OCI-LY7 (cell line): Measurements from ENCODE around the gene TLR9. TPM values are rescaled to one million over a fixed set of nuclear protein-coding genes. Genes with fewer than 3 reads are reported as not detected.

Source experiments
- BruUV-seq: library from RNA; stranded (reverse); fragments of 400-500 nt; replicated peaks from 2 replicates; lab custom pipeline; 2021; lab: Mats Ljungman, UMichigan
- CTCF ChIA-PET: fragments of 300-600 bp; sonication (Branson Sonifier 250); formaldehyde crosslinking; loops from one replicate; lab custom pipeline; 2022; ENCODE audit warnings: antibody characterized with exemption; ENCODE audit not compliant: unreplicated experiment; lab: Charles Lee
- POLR2A ChIA-PET: fragments of 300-600 bp; sonication (Branson Sonifier 250); formaldehyde crosslinking; loops from one replicate; lab custom pipeline; 2022; ENCODE audit warnings: antibody characterized with exemption; lab: Charles Lee
- DNase-seq: peaks from one replicate; pipeline ENCODE4 v3.0.0-alpha.2; 2015; ENCODE audit warnings: low spot score
- H2AFZ ChIP-seq: fragments of 200-600 bp; sonication (generic), shearing (Covaris generic); 2 replicates; pipeline ENCODE4 v1.6.1; 2014; ENCODE audit warnings: mild to moderate bottlenecking, antibody characterized with exemption, low read length, moderate library complexity
- H3K27ac ChIP-seq: fragments of 200-600 bp; sonication (generic); 2 replicates; pipeline ENCODE4 v1.5.1; 2014; ENCODE audit warnings: mixed run types, low read depth, mild to moderate bottlenecking, moderate library complexity, low read length, inconsistent platforms; ENCODE audit not compliant: poor library complexity, severe bottlenecking
- H3K36me3 ChIP-seq: fragments of 200-600 bp; sonication (generic); 2 replicates; pipeline ENCODE4 v1.6.1; 2014; ENCODE audit warnings: mild to moderate bottlenecking, antibody characterized with exemption, low read length, moderate library complexity, mixed read lengths; ENCODE audit not compliant: insufficient read depth
- H3K4me1 ChIP-seq: fragments of 200-600 bp; sonication (generic); 2 replicates; pipeline ENCODE4 v1.5.1; 2014; ENCODE audit warnings: mild to moderate bottlenecking, low read length; ENCODE audit not compliant: insufficient read depth, poor library complexity, severe bottlenecking
- H3K4me2 ChIP-seq: fragments of 200-600 bp; sonication (generic); 2 replicates; pipeline ENCODE4 v1.6.1; 2014; ENCODE audit warnings: mild to moderate bottlenecking, low read length
- H3K4me3 ChIP-seq: fragments of 200-600 bp; sonication (generic); 2 replicates; pipeline ENCODE4 v1.5.1; 2014; ENCODE audit warnings: mild to moderate bottlenecking, low read depth, low read length; ENCODE audit not compliant: poor library complexity, severe bottlenecking
- H3K79me2 ChIP-seq: fragments of 200-600 bp; sonication (generic); 2 replicates; pipeline ENCODE4 v1.6.1; 2016; ENCODE audit warnings: low read depth, mild to moderate bottlenecking, low read length, moderate library complexity, mixed read lengths; ENCODE audit not compliant: insufficient read depth
- H3K9me2 ChIP-seq: fragments of 200-600 bp; sonication (generic); 2 replicates; pipeline ENCODE4 v1.6.1; 2016; ENCODE audit warnings: mild to moderate bottlenecking, low read length, mixed read lengths; ENCODE audit not compliant: insufficient read depth
- H3K9me3 ChIP-seq: fragments of 200-600 bp; sonication (generic); 2 replicates; pipeline ENCODE4 v1.6.1; 2014; ENCODE audit warnings: mild to moderate bottlenecking, mixed run types, low read length, mixed read lengths
- H4K20me1 ChIP-seq: fragments of 200-600 bp; sonication (generic); 2 replicates; pipeline ENCODE4 v1.6.1; 2014; ENCODE audit warnings: mild to moderate bottlenecking, antibody characterized with exemption, low read length, moderate library complexity, mixed read lengths; ENCODE audit not compliant: insufficient read depth
- EZH2phosphoT487 ChIP-seq: fragments of 200-600 bp; sonication (generic); IDR thresholded peaks from 2 replicates; pipeline ENCODE4 v1.6.1; 2018; ENCODE audit warnings: low read depth, borderline replicate concordance, mild to moderate bottlenecking, mixed run types, antibody characterized with exemption, low read length, moderate library complexity, mixed read lengths
- intact Hi-C: fragments of 100-400 bp; cut with micrococcal nuclease; formaldehyde crosslinking; loops from one replicate; pipeline ENCODE4 v1.10.0; 2022; ENCODE audit not compliant: unreplicated experiment
- total RNA-seq, 2 experiments: library from RNA; depleted of rRNA in 1 of 2; stranded (reverse); fragments of >200 nt in 1 of 2; shearing (Covaris generic) in 1 of 2; gene quantifications; 2 replicates each; pipeline ENCODE4 v1.2.3, GENCODE V29; 2014 to 2022
- TF ChIP-seq, protein P1 (sequence below): fragments of 200-600 bp; sonication (generic); conservative IDR thresholded peaks from 2 replicates; pipeline ENCODE4 v1.5.1; 2014; ENCODE audit warnings: mild to moderate bottlenecking, antibody characterized with exemption, low read length, moderate library complexity, mixed read lengths

TLR9 gene
- total RNA-seq, 2 experiments from 2014 or later: 1.7 to 9.0 TPM

GRCh38 chr3:52262447-52262846 lies 37.0 kb upstream of the TLR9 start:
- Histone ChIP-seq H3K27ac (no peak overlapping the region), H2AFZ (no peak overlapping the region), H3K4me1 (no peaks in the 10 kb centered on the region), H4K20me1 (0 out of 2 replicates have a peak, but pooled peaks cover under 1% of the 10 kb centered on the region), H3K4me3 (no peak overlapping the region), H3K36me3 (peaks cover 100% of the 10 kb centered on the region), H3K9me3 (no peaks in the 10 kb centered on the region), H3K4me2 (no peak overlapping the region), H3K9me2 (no peaks in the 10 kb centered on the region), H3K79me2 (peaks cover 34% of the 10 kb centered on the region; the same call in 1 of the 2 replicates)
- intact Hi-C loops: no loop called here
- BruUV-seq: no TSS peak
- ChIA-PET CTCF (no interaction called here), POLR2A (interaction anchor here (0.6 kb wide), 1 partner anchor 44 kb away, joined by 4 read pairs; no protein-coding TSS in a partner anchor)
- TF ChIP-seq, protein P1, sequence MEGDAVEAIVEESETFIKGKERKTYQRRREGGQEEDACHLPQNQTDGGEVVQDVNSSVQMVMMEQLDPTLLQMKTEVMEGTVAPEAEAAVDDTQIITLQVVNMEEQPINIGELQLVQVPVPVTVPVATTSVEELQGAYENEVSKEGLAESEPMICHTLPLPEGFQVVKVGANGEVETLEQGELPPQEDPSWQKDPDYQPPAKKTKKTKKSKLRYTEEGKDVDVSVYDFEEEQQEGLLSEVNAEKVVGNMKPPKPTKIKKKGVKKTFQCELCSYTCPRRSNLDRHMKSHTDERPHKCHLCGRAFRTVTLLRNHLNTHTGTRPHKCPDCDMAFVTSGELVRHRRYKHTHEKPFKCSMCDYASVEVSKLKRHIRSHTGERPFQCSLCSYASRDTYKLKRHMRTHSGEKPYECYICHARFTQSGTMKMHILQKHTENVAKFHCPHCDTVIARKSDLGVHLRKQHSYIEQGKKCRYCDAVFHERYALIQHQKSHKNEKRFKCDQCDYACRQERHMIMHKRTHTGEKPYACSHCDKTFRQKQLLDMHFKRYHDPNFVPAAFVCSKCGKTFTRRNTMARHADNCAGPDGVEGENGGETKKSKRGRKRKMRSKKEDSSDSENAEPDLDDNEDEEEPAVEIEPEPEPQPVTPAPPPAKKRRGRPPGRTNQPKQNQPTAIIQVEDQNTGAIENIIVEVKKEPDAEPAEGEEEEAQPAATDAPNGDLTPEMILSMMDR: no peak
- TF ChIP-seq EZH2phosphoT487: no peak
- no peak for DNase-seq

DNA sequence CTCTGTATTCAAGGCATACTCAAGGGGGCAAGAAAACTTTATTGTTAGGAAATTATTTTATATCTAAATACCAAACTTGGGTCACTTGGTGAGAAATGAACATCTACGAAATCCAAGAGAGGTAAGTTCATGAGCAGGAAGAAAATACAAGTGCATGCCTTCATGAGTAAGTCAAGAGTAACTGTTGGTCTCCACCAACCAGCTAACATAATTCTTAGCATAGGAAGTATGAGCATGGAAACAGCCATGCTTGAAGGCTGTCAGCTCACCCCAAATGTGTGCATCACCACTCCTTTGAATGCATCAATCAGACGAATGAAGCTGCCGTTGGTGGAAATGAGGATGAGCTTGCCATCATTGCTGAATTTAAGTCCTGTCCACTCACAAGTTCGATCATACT lies 34.0 kb upstream of the TLR9 start:
- Histone ChIP-seq H3K9me3 (no peaks in the 10 kb centered on the region), H3K36me3 (peaks cover 99% of the 10 kb centered on the region), H3K4me1 (peaks cover 2% of the 10 kb centered on the region), H3K79me2 (peaks cover 16% of the 10 kb centered on the region; the same call in 1 of the 2 replicates), H2AFZ (no peak overlapping the region), H4K20me1 (no peaks in the 10 kb centered on the region), H3K27ac (no peak overlapping the region), H3K4me3 (no peak overlapping the region), H3K4me2 (no peak overlapping the region), H3K9me2 (no peaks in the 10 kb centered on the region)
- POLR2A ChIA-PET: interaction anchor here (1.3 to 1.5 kb wide), 2 partner anchors 12 to 18 kb away, joined by 4 read pairs; no protein-coding TSS in a partner anchor
- TF ChIP-seq, protein P1: no peak
- TF ChIP-seq EZH2phosphoT487: no peak
- intact Hi-C loops: no loop called here
- no TSS peak for BruUV-seq
- DNase-seq: no peak
- CTCF ChIA-PET: no interaction called here

GRCh38 chr3:52259035-52259434 lies 33.6 kb upstream of the TLR9 start:
- no peak overlapping the region for H2AFZ ChIP-seq
- no peak for DNase-seq
- no peak overlapping the region for H3K4me3 ChIP-seq
- no peaks in the 10 kb centered on the region for H4K20me1 ChIP-seq
- CTCF ChIA-PET: no interaction called here
- H3K79me2 ChIP-seq: peaks cover 16% of the 10 kb centered on the region; the same call in 1 of the 2 replicates
- BruUV-seq: no TSS peak
- no peak overlapping the region for H3K4me2 ChIP-seq
- no peaks in the 10 kb centered on the region for H3K9me2 ChIP-seq
- POLR2A ChIA-PET: interaction anchor here (1.3 kb wide), 1 partner anchor 12 kb away, joined by 4 read pairs; no protein-coding TSS in a partner anchor
- no peaks in the 10 kb centered on the region for H3K9me3 ChIP-seq
- no peak overlapping the region for H3K27ac ChIP-seq
- intact Hi-C loops: no loop called here
- peaks cover 6% of the 10 kb centered on the region for H3K4me1 ChIP-seq
- H3K36me3 ChIP-seq: peaks cover 99% of the 10 kb centered on the region
- TF ChIP-seq, protein P1: no peak
- no peak for TF ChIP-seq EZH2phosphoT487
